GM19397 (cell line): ENCODE measurements around the gene P2RX2.

Source experiments
- ATAC-seq: cut with Tn5 transposase; IDR thresholded peaks from one replicate; pipeline ENCODE4 v1.9.1; 2021; ENCODE audit warnings: mild to moderate bottlenecking, moderate library complexity; ENCODE audit not compliant: unreplicated experiment

The P2RX2 gene

GRCh38 chr12:132635076-132635955 lies 16.7 kb downstream of the P2RX2 start:
- ATAC-seq, result no peak

- no peak for ATAC-seq
These were observed 19.2 kb downstream of the P2RX2 start for GRCh38 chr12:132637811-132638210.

- no peak for ATAC-seq
These were observed 20.2 kb downstream of the P2RX2 start for GRCh38 chr12:132638541-132639408.

- no peak for ATAC-seq
These were observed 21.5 kb downstream of the P2RX2 start for GRCh38 chr12:132639956-132640520.

- ATAC-seq, result no peak
These were observed 22.4 kb downstream of the P2RX2 start for GRCh38 chr12:132640936-132641335.

- no peak for ATAC-seq
These were observed 23.5 kb downstream of the P2RX2 start for GRCh38 chr12:132641811-132642650.

GRCh38 chr12:132642846-132643835 lies 24.6 kb downstream of the P2RX2 start:
- no peak for ATAC-seq

GRCh38 chr12:132646850-132647249 lies 28.3 kb downstream of the P2RX2 start:
- ATAC-seq, result no peak

GRCh38 chr12:132647858-132648257 lies 29.3 kb downstream of the P2RX2 start:
- ATAC-seq, result no peak

GRCh38 chr12:132648616-132649225 lies 30.1 kb downstream of the P2RX2 start:
- no peak for ATAC-seq

- no peak for ATAC-seq
These were observed 30.8 kb downstream of the P2RX2 start for GRCh38 chr12:132649226-132649945.

- ATAC-seq, result no peak
These were observed 33.0 kb downstream of the P2RX2 start for GRCh38 chr12:132651444-132652100.

- no peak for ATAC-seq
These were observed 35.2 kb downstream of the P2RX2 start for GRCh38 chr12:132653567-132654290.

- no peak for ATAC-seq
These were observed 38.6 kb downstream of the P2RX2 start for GRCh38 chr12:132657004-132657727.

GRCh38 chr12:132658149-132658894 lies 39.7 kb downstream of the P2RX2 start:
- no peak for ATAC-seq

- ATAC-seq, result no peak
These were observed 40.6 kb downstream of the P2RX2 start for GRCh38 chr12:132659146-132659545.
